ENCODE measurements around the gene ITGA11.
A peak's percentile ranks its signal among the peaks of the same experiment; 100 is the strongest.

ITGA11 gene

GRCh38 chr15:68259883-68260282 is 172.1 kb downstream of the ITGA11 start:
- Mint-ChIP-seq H3K27ac (no peak overlapping the region), H3K27me3 (peaks cover 15% of the 10 kb centered on the region), H3K4me1 (ENCODE audit: low read depth) (peaks cover 13% of the 10 kb centered on the region), H3K9me3 (no peaks in the 10 kb centered on the region), H3K4me3 (no peak overlapping the region), H3K36me3 (ENCODE audit: low read depth) (no peaks in the 10 kb centered on the region)
- no peak for DNase-seq

GRCh38 chr15:68258692-68259091 is 173.3 kb downstream of the ITGA11 start:
- Mint-ChIP-seq H3K4me1 (ENCODE audit: low read depth) (peaks cover 13% of the 10 kb centered on the region), H3K36me3 (ENCODE audit: low read depth) (no peaks in the 10 kb centered on the region), H3K27me3 (peaks cover 6% of the 10 kb centered on the region), H3K4me3 (no peak overlapping the region), H3K9me3 (no peaks in the 10 kb centered on the region), H3K27ac (no peak overlapping the region)
- DNase-seq, result peak; percentile 32

GRCh38 chr15:68256675-68257450 is 175.1 kb downstream of the ITGA11 start:
- peaks cover 17% of the 10 kb centered on the region for H3K4me1 Mint-ChIP-seq (ENCODE audit: low read depth)
- peak overlapping the region; percentile 64 for H3K27ac Mint-ChIP-seq
- no peaks in the 10 kb centered on the region for H3K36me3 Mint-ChIP-seq (ENCODE audit: low read depth)
- peak overlapping the region; percentile 76 for H3K4me3 Mint-ChIP-seq
- H3K9me3 Mint-ChIP-seq, result no peaks in the 10 kb centered on the region
- peaks cover 2% of the 10 kb centered on the region for H3K27me3 Mint-ChIP-seq
- DNase-seq, result peak; percentile 86

DNA sequence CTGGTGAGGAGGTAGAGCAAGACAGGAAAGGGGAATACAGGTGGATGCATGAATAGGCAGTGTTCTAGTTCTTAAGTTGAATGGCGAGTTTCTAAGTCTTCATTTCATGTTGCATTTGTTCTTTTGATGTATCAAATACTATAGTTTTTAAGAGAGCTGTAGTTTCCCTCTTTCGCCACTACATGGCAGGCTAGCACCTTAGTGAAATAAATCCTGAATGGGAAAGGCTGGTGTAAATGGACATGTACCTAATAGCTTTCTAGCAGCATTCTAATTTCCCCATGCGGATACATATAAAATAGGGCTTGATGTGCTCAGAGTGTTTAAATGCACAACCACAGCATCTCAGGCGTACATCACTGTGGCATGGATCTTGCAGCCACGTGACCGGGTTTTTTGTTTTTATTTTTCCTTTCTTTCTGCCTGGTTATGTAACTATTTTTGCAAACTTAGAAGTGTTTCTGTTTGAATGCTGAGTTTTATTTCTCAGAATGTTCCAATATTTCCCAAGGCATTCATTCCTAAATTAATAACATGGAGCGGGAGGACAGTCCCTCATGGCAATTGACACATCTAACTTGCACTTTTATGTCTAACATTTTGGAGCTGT is 178.9 kb downstream of the ITGA11 start:
- H3K4me1 Mint-ChIP-seq (ENCODE audit: low read depth), result peaks cover 12% of the 10 kb centered on the region
- no peaks in the 10 kb centered on the region for H3K27me3 Mint-ChIP-seq
- no peak for DNase-seq
- H3K27ac Mint-ChIP-seq, result no peak overlapping the region
- H3K36me3 Mint-ChIP-seq (ENCODE audit: low read depth), result no peaks in the 10 kb centered on the region
- no peak overlapping the region for H3K4me3 Mint-ChIP-seq
- no peaks in the 10 kb centered on the region for H3K9me3 Mint-ChIP-seq

DNA sequence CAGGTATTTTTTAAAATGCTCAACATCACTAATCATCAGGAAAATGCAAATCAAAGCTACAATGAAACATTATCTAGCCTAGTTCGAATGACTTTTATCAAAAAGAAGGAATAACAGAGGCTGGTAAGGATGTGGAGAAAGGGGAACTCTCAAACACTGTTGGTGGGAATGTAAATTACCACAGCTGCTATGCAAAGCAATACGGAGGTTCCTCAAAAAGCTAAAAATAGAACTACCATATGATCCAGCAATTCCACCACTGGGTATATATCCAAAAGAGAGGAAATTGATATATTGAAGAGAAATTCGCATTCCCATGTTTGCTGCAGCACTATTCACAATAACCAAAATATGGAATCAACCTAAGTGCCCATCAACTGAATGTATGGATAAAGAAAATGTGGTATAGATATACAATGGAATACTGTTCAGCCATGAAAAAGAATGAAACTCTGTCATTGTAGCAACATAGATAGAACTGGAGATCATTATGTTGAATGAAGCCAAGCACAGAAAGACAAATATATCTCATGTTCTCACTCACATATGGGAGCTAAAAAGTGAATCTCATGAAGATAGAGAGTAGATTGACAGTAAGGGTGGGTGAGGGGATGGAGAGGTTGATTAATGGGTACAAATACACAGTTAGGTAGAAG is 182.8 kb downstream of the ITGA11 start:
- H3K36me3 Mint-ChIP-seq (ENCODE audit: low read depth), result peaks cover 9% of the 10 kb centered on the region
- no peak overlapping the region for H3K27ac Mint-ChIP-seq
- no peaks in the 10 kb centered on the region for H3K27me3 Mint-ChIP-seq
- no peak for DNase-seq
- H3K4me3 Mint-ChIP-seq, result no peak overlapping the region
- H3K9me3 Mint-ChIP-seq, result peaks cover 4% of the 10 kb centered on the region
- peaks cover 4% of the 10 kb centered on the region for H3K4me1 Mint-ChIP-seq (ENCODE audit: low read depth)
